ENCODE data around the gene PAPOLG.

The PAPOLG gene

DNA sequence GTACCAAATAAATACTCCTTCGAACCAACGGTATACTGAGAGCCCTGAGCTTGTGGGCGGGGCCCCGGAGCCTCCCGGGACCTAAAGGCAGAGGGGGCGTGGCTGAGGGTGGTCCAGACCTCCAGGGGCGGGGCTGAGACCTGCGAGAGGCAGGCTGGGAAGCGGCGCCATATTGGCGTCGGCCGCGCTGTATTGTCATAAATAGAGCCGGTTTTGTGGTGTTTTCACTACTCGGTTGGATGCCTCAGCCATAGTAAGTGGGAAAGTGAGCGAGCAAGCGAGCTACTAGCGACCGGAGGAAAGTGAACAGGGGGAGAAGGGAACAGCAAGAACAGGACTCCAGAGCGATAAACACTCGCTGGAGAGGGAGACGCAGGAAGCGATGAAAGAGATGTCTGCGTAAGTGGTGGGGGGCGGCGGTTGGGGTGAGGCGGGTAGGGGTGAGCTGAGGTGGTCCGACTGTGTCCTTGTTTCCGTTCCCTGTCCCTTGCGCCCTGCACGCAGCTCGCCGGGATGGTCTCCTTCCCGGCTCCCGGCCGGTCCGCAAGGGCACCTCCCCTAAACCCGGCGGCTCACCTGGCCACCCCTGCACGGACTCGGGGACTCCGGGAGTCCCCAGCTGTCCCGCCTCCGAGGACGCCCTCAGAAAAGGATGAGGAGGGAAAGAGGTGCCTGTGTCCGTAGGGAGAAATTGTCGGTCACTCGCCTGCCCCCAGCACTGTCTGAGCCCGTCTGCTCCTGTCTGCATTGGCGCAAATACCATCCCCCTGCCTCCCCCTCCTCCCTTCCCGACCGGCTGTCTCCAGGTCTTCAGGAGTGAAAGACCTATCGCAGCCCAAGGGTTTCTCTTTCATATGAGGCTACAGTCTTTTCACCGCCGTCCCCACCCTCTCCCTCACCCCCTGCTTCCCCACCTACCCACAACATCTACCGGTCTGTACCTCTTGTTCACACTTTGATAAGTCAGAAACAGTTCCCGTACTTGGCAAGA lies at the start of gene PAPOLG:
PAPOLG (plus strand) TSS at position 172 of the 991 bp plus-strand sequence; CDS start at position 383, 211 bp downstream.
- peak; percentile 97 for DNase-seq (ENCODE audit: low spot score)

DNA sequence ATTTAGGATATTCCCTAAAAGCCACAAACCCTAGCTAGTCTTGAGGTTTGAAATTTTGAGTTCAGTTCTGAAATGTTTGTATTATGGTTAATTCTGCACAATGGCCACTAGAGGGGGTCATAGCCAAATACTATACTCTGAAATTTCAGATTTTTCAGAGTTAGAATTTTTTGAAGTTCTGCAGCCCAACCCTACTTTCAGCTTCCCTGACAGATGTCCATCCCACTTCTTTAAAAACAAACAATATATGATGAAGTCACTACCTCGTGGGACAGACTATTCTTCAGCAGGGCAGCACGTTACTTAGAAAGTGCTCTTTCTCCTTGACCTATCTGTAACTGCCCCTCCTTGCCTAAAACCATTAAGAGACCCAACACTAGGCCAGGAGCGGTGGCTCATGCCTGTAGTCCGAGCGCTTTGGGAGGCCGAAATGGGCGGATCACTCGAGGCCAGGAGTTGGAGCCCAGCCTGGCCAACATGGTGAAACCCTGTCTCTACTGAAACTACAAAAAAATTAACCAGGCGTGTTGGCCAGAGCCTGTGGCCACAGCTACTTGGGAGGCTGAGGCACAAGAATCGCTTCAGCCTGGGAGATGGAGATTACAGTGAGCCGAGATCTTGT lies 48.2 kb upstream of the PAPOLG start:
- DNase-seq (ENCODE audit: low spot score), result peak; percentile 66

DNA sequence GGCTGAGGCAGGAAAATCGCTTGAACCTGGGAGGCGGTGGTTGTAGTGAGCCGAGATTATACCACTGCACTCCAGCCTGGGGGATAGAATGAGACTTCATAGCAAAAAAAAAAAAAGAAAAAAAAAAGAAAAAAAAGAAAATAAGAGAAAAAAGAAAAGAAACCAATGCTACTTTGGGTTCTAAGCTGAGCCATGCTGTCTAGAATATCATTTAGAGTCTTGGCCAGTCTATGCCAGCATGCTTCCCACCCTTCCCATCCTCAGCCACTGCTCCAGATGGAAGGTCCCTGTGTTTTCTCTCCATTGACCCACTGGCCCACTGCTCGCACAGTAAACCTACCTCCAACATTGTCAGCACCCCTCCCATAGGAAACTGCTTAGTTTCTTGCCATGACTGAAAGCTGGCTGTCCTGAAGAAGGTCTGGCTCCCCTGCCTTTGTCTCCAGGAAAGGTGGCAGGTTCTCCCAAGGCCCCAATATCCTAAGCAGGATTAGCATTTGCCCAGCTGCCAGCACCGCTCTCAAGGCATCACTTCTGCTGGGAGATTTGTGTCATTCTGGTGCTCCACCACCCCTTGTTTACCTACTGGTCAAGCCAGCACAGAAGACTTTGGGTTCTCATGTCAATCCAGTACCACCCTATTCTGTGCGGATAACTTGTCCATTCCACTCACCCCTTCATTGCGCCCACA lies 47.3 kb upstream of the PAPOLG start:
- DNase-seq (ENCODE audit: low spot score), result no peak

DNA sequence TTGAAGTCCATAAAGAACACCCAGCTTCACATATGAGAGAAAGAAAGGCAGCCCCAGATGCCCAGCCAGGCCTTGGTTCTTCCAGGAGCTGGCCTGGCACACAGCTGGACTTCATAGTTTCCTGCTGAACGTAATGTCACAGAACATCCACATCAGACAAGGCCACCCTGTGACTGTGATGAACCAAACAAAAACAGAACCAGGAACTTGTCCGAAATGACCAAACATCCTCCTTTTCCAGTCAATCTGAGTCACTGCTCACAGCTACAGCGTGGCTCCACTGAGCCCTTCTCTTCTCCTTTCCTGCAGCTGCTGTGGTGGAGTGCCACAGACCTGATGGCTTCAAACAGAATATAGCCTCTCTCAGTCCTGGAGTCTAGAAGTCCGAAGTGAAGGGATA lies 45.4 kb upstream of the PAPOLG start:
- DNase-seq (ENCODE audit: low spot score), result no peak

DNA sequence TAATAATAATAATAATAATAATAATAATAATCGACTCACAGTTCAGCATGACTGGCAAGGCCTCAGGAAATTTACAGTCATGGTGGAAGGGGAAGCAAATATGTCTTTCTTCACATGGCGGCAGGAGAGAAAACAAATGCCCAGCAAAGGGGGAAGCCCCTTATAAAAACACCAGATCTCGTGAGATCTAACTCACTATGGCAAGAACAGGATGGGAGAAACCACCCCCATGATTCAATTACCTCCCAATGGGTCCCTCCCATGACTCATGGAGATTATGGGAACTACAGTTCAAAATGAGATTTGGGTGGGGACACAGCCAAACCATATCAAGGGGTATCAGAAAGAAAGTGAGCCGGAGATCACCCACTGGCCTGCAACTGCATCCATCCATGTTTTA lies 40.5 kb upstream of the PAPOLG start:
- no peak for DNase-seq (ENCODE audit: low spot score)

DNA sequence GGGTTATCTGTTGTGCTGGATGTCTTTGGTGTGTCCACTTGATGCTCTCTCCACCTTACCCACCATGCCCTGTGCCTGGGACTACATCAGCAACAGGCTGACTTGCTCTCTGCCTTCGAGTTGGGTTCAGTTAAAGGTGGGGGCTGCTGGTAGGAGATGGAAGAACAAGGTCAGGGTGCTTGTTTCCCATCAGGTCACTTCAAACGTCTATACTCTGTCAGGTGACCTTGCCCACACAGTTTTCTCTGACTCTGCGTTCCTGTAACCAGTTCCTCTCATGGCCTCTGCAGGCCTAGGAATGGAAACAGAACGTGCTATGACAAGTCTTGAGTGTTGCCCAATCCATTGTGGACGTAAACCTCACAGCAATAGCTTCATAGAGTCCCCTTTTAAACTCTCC lies 38.4 kb upstream of the PAPOLG start:
- DNase-seq (ENCODE audit: low spot score), result no peak

DNA sequence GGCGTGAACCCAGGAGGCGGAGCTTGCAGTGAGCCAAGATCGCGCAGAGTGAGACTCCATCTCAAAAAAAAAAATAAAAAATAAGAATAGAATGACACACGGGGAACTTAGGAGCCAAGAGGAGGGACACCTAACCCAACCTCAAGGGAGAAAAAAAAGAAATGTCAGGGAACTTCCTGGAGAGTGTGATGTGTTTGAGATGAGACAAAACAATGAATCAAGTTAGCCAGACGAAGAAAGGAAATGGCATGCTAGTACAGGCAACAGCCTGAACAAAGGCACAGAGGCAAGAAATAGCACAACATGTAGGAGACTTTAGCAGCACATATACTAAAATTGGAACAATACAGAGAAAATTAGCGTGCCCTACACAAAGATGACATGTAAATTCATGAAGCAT lies 36.7 kb upstream of the PAPOLG start:
- no peak for DNase-seq (ENCODE audit: low spot score)

DNA sequence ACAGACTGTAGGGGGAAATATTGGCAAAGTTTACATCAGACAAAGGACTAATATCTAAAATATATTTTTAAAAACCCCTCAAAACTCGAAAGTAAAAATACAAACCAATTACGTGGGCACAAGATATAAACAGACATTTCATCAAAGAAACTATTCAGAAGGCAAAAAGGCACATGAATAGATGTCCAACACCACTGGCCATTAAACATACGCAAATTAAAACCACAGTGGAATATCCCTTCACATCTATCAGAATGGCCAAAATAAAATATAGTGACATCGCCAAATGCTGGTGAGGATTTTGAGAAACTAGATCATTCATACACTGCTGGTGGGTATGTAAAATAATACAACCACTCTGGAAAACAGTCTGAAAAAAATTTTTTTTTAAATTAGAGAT lies 30.6 kb upstream of the PAPOLG start:
- DNase-seq (ENCODE audit: low spot score), result no peak

DNA sequence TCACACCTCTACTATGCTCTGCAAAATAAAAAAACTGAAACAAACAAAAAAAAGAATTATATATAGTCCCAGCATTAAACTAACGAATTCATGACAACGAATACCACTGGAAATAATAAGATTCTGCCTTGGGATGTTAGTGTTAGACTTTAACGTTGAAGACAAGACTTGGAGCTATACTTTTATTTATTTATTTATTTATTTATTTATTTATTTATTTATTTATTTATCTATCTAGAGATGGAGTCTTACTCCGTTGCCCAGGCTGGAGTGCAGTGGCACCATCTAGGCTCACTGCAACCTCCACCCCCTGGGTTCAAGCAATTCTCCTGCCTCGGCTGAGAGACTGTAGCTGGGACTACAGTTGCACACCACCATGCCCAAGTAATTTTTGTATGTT lies 27.2 kb upstream of the PAPOLG start:
- no peak for DNase-seq (ENCODE audit: low spot score)

DNA sequence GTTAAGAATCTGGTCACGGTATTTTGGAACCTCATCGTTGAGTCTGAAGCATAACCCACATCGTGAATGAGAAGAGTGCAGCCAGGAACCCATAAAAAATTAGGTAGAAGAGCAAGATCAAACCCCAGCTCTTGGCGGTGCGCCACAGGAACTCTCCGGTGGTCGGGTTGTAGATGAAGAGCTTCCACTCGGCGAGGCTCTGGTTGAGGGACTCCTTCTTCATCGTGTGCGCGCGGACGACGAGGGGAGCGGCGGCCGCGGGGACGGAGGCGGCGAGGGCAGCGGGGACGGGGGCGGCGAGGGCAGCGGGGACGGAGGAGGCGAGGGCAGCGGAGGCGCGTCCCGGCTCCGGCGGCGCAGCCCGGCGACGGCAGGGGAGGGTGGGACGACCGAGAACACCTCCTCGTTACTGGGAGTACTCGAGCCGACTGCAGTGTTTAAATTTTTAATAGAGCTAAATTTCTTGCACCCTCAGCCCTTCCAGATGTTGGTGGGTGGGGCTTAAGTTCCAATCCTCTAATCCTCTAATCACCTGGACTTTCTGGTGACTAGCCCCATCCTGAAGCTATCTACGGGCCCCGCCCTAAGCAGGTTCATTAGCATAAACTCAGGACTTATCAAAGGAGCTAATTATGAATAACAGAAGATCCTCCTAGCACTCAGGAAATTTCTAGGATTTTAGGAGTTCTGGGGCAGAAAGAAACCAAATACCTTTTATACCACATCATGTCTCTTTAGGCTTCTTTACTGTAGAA lies 20.4 kb upstream of the PAPOLG start:
- DNase-seq (ENCODE audit: low spot score), result no peak

DNA sequence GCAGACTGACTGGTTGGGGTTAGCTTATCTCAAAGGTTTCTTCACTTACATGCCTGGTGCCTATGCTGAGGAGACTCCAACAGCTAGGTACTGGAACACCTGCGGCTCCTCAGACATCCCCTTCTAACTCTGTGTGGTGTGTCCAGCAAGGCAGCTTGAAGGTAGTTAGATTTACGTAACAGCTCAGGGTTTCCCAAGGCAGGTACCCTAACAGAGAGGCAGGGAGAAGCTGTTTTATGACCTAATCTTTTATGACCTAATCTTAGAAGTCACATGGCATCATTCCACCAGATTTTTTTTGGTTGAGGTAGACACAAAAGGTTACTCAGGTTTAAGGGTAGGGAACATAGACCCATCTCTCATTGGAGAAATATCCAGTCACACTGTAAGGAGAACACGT lies 17.4 kb upstream of the PAPOLG start:
- DNase-seq (ENCODE audit: low spot score), result no peak

DNA sequence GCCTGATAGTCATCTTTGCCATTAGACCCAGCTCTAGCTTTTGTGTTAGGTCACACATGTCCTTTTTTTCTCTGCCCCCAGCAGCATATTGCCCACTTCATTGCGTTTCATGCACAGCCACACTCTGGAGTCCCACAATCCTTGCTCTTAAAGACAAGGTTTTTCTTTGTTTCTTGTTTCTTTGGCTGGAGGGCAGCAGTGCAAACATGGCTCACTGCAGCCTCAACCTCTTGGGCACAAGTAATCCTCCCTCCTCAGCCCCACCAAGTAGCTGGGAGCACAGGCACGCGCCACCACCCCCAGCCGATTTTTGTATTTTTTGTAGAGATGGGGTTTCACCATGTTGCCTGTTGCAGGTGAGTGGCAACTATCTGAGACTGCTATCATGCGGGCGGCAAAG lies 16.9 kb upstream of the PAPOLG start:
- no peak for DNase-seq (ENCODE audit: low spot score)

DNA sequence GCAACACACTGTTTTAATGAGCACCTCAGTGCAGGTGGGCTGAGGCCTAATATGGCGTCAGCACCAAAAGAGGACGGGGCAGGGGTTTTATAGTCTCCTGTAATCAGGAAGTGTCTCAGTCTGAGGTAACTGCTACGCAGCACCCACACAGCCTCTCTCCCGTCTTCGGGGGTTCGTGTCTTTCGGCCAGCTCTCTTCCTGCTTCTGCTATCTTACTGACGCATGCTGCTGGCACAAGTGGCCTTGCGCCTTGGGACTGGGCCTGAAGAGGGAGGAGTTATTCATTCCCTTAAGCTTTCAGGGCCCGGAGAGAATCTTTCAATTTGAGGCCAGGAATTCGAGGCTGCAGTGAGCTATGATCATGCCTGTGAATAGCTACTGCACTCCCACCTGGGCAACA lies 14.5 kb upstream of the PAPOLG start:
- DNase-seq (ENCODE audit: low spot score), result no peak

DNA sequence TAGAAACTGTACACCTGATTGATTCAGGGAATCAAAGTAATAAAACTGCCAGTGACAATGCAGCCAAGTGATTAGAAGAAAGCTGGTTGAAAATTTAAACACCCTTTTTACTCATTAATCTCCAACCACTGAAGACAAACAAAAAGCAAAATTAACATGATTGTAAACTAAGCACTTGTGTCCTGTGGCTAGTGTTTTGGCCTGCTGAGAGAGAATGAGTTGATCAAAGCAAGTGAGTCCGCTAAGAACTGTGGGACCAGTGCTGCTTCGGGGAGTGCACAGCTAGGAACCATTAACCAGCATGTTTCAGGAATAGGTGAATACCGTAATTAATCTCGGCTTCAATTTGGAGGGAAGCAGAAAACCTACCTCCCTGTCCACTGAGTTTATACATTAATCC lies 13.6 kb upstream of the PAPOLG start:
- DNase-seq (ENCODE audit: low spot score), result no peak

DNA sequence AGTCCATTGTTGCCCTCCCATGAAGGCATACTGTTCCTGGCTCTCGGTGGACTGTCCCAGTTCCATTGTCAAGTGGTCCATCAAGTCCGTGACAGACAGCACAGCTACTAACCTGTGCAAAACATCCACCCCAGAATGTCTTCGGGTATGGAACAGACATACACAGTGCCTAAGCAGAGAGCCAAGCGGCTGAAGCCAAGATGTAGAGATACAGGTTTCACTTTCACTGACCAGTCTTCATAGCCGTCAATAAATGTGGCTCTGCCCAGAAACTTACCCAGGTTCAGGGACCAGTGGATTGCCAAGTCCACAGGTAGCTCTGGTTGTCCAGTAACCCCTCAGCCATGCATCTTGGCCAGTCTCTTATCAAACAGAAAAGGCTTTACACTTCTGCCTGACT lies 10.7 kb upstream of the PAPOLG start:
- DNase-seq (ENCODE audit: low spot score), result no peak

DNA sequence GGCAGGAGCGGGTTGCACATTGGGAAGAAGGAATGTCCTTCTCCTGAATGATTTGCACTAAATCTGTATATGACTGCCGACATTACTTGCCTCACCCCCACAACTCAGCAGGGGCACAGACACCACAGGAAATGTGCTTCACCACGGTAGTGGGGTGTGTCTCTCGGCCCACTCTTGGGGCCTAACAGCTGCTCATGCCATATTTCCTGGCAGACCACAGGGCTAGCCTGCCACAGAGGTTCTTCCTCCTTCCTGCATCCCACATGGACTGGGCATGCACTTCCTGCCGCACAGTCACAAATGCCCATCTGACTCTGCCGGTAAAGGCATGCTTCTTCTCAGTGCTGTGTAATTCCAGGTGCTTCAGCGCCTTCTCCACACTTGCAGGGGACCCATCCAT lies 10.3 kb upstream of the PAPOLG start:
- no peak for DNase-seq (ENCODE audit: low spot score)

DNA sequence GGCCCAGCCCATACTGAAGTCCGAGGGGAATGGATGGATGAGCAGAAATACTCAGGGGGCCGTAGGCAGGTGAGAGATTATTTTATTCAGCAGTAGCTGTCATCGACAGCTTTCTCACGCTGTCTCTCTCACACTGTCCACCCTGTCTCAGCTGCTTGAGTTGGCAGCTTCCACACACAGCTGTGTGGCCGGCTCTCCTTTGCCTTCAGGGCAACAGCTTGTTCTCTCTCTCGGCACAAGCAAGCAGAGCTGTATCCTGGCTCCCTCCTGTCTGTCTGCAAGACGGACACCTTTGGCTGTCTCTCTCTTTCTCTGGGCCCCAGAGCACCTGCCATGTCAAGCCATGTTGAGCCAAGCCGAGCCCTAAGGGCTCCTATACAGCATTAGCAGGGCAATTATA lies 9.8 kb upstream of the PAPOLG start:
- no peak for DNase-seq (ENCODE audit: low spot score)

DNA sequence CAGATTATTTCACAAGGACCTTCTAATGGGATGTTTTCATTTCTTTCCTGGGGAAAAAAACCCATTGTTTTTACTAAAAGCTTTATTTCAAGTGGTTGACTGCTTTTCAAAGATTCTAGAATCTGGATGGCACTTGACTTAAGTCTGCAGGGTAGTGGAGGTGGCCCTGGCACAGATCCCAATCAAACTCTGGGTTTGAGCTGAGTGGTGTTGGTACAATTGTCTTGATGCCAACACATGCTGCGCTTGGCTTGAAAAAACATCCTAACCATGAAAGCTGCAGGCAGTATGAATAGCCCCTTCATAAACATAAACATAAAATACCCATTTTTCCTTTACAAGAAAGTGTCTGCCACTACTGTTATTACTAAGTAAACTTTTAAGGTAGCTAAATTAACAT lies 3.6 kb downstream of the PAPOLG start:
- no peak for DNase-seq (ENCODE audit: low spot score)

DNA sequence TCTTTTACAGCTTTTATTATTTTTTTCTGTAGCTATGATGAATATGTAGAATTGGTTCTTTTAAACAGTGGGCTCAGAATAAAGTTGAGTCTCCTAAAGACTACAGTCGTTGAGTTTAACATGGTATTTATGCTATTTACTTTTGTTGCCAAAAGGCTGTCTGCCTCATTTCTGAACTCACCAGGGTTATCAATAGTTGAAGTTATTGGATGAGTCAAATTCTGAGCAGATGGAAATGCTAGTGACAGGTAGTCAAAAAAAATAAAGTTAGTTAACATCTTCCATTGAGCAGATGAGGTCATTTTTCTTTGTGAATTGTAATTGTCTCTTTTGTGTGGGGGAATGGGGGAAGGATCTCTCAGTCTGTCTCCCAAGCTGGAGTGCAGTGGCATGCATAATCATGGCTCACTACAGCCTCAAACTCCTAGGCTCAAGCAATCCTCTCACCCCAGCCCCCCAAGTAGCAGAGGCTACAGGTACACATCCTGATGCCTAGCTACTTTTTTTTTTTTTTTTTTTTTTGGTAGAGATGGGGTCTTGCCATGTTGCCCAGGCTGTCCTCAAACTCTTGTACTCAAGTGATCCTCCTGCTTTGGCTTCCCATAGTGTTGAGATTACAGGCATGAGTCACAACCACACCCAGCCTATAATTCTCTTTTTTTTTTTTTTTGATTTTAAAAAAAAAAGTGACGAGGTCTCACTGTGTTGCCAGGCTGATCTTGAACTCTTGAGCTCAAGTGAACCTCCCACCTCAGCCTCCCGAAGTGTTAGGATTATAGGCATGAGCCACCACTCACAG lies 8.9 kb downstream of the PAPOLG start:
- DNase-seq (ENCODE audit: low spot score), result no peak

DNA sequence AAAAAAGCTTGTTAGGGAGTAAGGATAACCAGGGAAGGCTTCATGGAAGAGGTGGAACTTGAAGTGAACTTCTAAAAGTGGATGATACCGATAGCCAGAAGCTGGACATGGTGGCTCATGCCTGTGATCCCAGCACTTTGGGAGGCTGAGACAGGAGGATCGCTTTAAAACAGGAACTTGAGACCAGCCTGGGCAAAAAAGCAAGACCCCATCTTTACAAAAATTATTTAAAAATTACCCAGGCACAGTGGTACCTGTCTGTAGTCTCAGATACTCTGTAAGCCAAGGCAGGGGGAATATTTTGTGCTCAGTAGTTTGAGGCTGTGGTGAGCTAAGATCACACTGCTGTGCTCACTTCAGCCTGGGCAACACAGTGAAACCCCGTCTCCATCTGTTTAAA lies 10.2 kb downstream of the PAPOLG start:
- no peak for DNase-seq (ENCODE audit: low spot score)

DNA sequence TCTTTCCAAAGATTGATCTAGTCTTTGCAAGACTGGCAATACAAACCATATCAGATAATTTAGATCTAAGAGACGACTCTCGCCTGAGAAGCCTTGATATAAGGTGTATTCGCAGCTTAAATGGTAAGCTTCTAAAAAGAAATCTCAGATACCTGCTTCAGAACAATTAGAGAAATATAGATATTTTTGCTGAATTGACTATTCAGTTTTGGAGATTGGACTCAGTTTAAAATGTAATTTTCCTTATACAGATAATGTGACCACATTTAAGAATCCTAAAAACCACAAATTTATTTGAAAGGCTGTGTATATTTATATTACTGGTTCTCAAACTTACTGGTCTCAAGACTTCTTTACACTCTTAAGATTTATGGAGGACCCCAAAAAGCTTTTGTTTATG lies 15.4 kb downstream of the PAPOLG start:
- no peak for DNase-seq (ENCODE audit: low spot score)
